DMS153 treated with DMSO at 0.1 percent for 48 hours (cell line): ENCODE measurements around the gene CELA2B.
"Not testable (repeated sequence)": the region's sequence is repeated elsewhere in the genome, so short reads cannot be mapped to it uniquely, and the experiment has no call there.

ENCODE experiments used
- DNase-seq: peaks from one replicate; lab custom pipeline; 2025; ENCODE audit not compliant: unreplicated experiment; lab: John Stamatoyannopoulos, UW

CELA2B gene

GRCh38 chr1:15465674-15466073, 10.2 kb upstream of the CELA2B start:
- no peak for DNase-seq

GRCh38 chr1:15466955-15467625, 8.8 kb upstream of the CELA2B start:
- DNase-seq = not testable (repeated sequence)

GRCh38 chr1:15468145-15468544, 7.8 kb upstream of the CELA2B start:
- no peak for DNase-seq

- no peak for DNase-seq
Measured at GRCh38 chr1:15469361-15469760, 6.5 kb upstream of the CELA2B start.

- DNase-seq = not testable (repeated sequence)
Measured at GRCh38 chr1:15469821-15470448, 6.0 kb upstream of the CELA2B start.

- not testable (repeated sequence) for DNase-seq
Measured at GRCh38 chr1:15471067-15471466, 4.8 kb upstream of the CELA2B start.

- DNase-seq = not testable (repeated sequence)
Measured at GRCh38 chr1:15471723-15472122, 4.2 kb upstream of the CELA2B start.

- no peak for DNase-seq
Measured at GRCh38 chr1:15472587-15472986, 3.3 kb upstream of the CELA2B start.

GRCh38 chr1:15476927-15477326, 1.0 kb downstream of the CELA2B start:
- no peak for DNase-seq

GRCh38 chr1:15477646-15478212, 1.8 kb downstream of the CELA2B start:
- no peak for DNase-seq

GRCh38 chr1:15479654-15480347, 3.9 kb downstream of the CELA2B start:
- DNase-seq = no peak

GRCh38 chr1:15482455-15482854, 6.6 kb downstream of the CELA2B start:
- DNase-seq = not testable (repeated sequence)

- DNase-seq = not testable (repeated sequence)
Measured at GRCh38 chr1:15482983-15483543, 7.2 kb downstream of the CELA2B start.

GRCh38 chr1:15483971-15484370, 8.1 kb downstream of the CELA2B start:
- no peak for DNase-seq

- not testable (repeated sequence) for DNase-seq
Measured at GRCh38 chr1:15484443-15484842, 8.5 kb downstream of the CELA2B start.

- no peak for DNase-seq
Measured at GRCh38 chr1:15485636-15486035, 9.7 kb downstream of the CELA2B start.

GRCh38 chr1:15486844-15487610, 11.1 kb downstream of the CELA2B start:
- DNase-seq = not testable (repeated sequence)

- no peak for DNase-seq
Measured at GRCh38 chr1:15488371-15488770, 12.5 kb downstream of the CELA2B start.

GRCh38 chr1:15489052-15489736, 13.3 kb downstream of the CELA2B start:
- no peak for DNase-seq

- DNase-seq = not testable (repeated sequence)
Measured at GRCh38 chr1:15491010-15491409, 15.1 kb downstream of the CELA2B start.
